HG03457 (cell line): ENCODE data around the gene MAD2L1BP.
"Not testable (repeated sequence)": the region's sequence is repeated elsewhere in the genome, so short reads cannot be mapped to it uniquely, and the experiment has no call there.

Experiments
- ATAC-seq: cut with Tn5 transposase; IDR thresholded peaks from one replicate; pipeline ENCODE4 v1.9.1; 2021; ENCODE audit warnings: moderate number of reproducible peaks; ENCODE audit not compliant: unreplicated experiment

MAD2L1BP gene

GRCh38 chr6:43625393-43625992 is 10.1 kb upstream of the MAD2L1BP start:
- ATAC-seq: no peak

- ATAC-seq: no peak
These were observed 8.4 kb upstream of the MAD2L1BP start for GRCh38 chr6:43627008-43627825.

- ATAC-seq: no peak
These were observed 7.1 kb upstream of the MAD2L1BP start for GRCh38 chr6:43628393-43629103.

- peak; percentile 58 for ATAC-seq
These were observed 6.5 kb upstream of the MAD2L1BP start, which contains the start of gene GTPBP2 for GRCh38 chr6:43629104-43629504. Gene GTPBP2, minus strand, starts transcription at chr6:43629264. Its CDS starts 102 bp downstream, at chr6:43629162.

GRCh38 chr6:43629505-43630300 is 5.9 kb upstream of the MAD2L1BP start:
- peak; percentile 55 for ATAC-seq

GRCh38 chr6:43630980-43631619 is 4.5 kb upstream of the MAD2L1BP start:
- no peak for ATAC-seq

GRCh38 chr6:43633002-43633401 is 2.6 kb upstream of the MAD2L1BP start:
- ATAC-seq: not testable (repeated sequence)

- no peak for ATAC-seq
These were observed 837 bp upstream of the MAD2L1BP start for GRCh38 chr6:43634702-43635303.

GRCh38 chr6:43636308-43636659 is 644 bp downstream of the MAD2L1BP start:
- ATAC-seq: no peak

- no peak for ATAC-seq
These were observed 4.6 kb downstream of the MAD2L1BP start for GRCh38 chr6:43639984-43640800.

GRCh38 chr6:43644940-43645612 is 9.4 kb downstream of the MAD2L1BP start, which contains the start of gene RSPH9:
Gene RSPH9, plus strand, starts transcription at chr6:43645036. Its CDS starts 63 bp downstream, at chr6:43645099.
- no peak for ATAC-seq

GRCh38 chr6:43645613-43645964 is 9.9 kb downstream of the MAD2L1BP start:
- ATAC-seq: no peak

GRCh38 chr6:43647613-43648012 is 12.0 kb downstream of the MAD2L1BP start:
- ATAC-seq: no peak

GRCh38 chr6:43648248-43648647 is 12.6 kb downstream of the MAD2L1BP start:
- ATAC-seq: no peak

GRCh38 chr6:43652822-43653221 is 17.2 kb downstream of the MAD2L1BP start:
- not testable (repeated sequence) for ATAC-seq

GRCh38 chr6:43657221-43657802 is 21.7 kb downstream of the MAD2L1BP start:
- no peak for ATAC-seq

- ATAC-seq: no peak
These were observed 22.5 kb downstream of the MAD2L1BP start for GRCh38 chr6:43658161-43658560.

GRCh38 chr6:43662948-43663347 is 27.3 kb downstream of the MAD2L1BP start:
- not testable (repeated sequence) for ATAC-seq
